ENCODE results near the gene LMTK2. TPM values are rescaled to one million over a fixed set of nuclear protein-coding genes. Genes with fewer than 3 reads are reported as not detected.

The LMTK2 gene
- total RNA-seq, 1 experiment from 2014 or later, result 17.8 TPM

- H3K9me3 ChIP-seq (ENCODE audit: control insufficient read depth in 1 of 2, insufficient read depth in 1 of 2, low read depth in 1 of 2, low read length in 2 of 2), result no peaks in the 10 kb centered on the region
- no peaks in the 10 kb centered on the region for H3K9me2 ChIP-seq (ENCODE audit: insufficient read depth)
- no peak overlapping the region for H3K4me3 ChIP-seq (replicated peaks in 1 of 2; ENCODE audit: low read depth in 1 of 2, low read length in 2 of 2)
- ChIA-PET RAD21 (ENCODE audit: low non-redundant PET in 1 of 2, low total read pairs in 2 of 2, uncharacterized antibody in 2 of 2, unreplicated experiment in 2 of 2) (no interaction called here), POLR2A (no interaction called here), CTCF (no interaction called here)
- ATAC-seq, result peak; percentile 54
- H3K4me2 ChIP-seq (ENCODE audit: low read length), result no peak overlapping the region
- no peaks in the 10 kb centered on the region for H3K36me3 ChIP-seq (ENCODE audit: control insufficient read depth in 1 of 2, insufficient read depth in 2 of 2, low read length in 2 of 2)
- H2AFZ ChIP-seq (ENCODE audit: low read depth, low read length, poor library complexity, severe bottlenecking), result no peak overlapping the region
- TF ChIP-seq EGR1 (IDR thresholded peaks at IDR 0.05; ENCODE audit: low read depth), result no peak
- TF ChIP-seq EZH2 (IDR thresholded peaks at IDR 0.05), result no peak
- TF ChIP-seq POLR2AphosphoS5 (IDR thresholded peaks at IDR 0.05; ENCODE audit: low read depth, low read length), result no peak
- TF ChIP-seq SRF (IDR thresholded peaks at IDR 0.05; ENCODE audit: low read depth), result no peak
- no peak for TF ChIP-seq ELF1 (IDR thresholded peaks at IDR 0.05; ENCODE audit: borderline replicate concordance, low read depth)
- no peak for TF ChIP-seq SP1 (IDR thresholded peaks at IDR 0.05; ENCODE audit: low read depth)
- no peak for TF ChIP-seq POLR2A (IDR thresholded peaks at IDR 0.05; ENCODE audit: borderline replicate concordance, extremely low read depth, insufficient read depth, insufficient read length)
- TF ChIP-seq SIN3A (IDR thresholded peaks at IDR 0.05; ENCODE audit: low read depth), result no peak
- no peak for TF ChIP-seq RAD21 (IDR thresholded peaks at IDR 0.05; ENCODE audit: low read depth)
- no peak for TF ChIP-seq ZFX (IDR thresholded peaks at IDR 0.05)
- TF ChIP-seq ZBTB33 (IDR thresholded peaks at IDR 0.05; ENCODE audit: extremely low read depth, insufficient replicate concordance, low read length), result no peak
- no peak for TF ChIP-seq ZNF274 (IDR thresholded peaks at IDR 0.05; ENCODE audit: low read depth, low read length)
- TF ChIP-seq JUND (IDR thresholded peaks at IDR 0.05), result no peak
- no peak for TF ChIP-seq ATF3 (IDR thresholded peaks at IDR 0.05)
- no peak for TF ChIP-seq REST (IDR thresholded peaks at IDR 0.05; ENCODE audit: low read depth)
- no peak for TF ChIP-seq FOSL1 (IDR thresholded peaks at IDR 0.05; ENCODE audit: low read depth)
- no peak overlapping the region for H3K9ac ChIP-seq (ENCODE audit: low read length)
- no peaks in the 10 kb centered on the region for H3K4me1 ChIP-seq (ENCODE audit: control insufficient read depth in 1 of 2, insufficient read depth in 2 of 2, low read length in 2 of 2)
- no TSS peak for BruUV-seq (replicated peaks)
- intact Hi-C loops (cut with micrococcal nuclease), result no loop called here
- H3K27ac ChIP-seq (ENCODE audit: low read depth, low read length), result no peak overlapping the region
- no peaks in the 10 kb centered on the region for H4K20me1 ChIP-seq (ENCODE audit: insufficient read depth)
- H3K27me3 ChIP-seq (ENCODE audit: insufficient read depth, low read length), result no peaks in the 10 kb centered on the region
- DNase-seq (ENCODE audit: low read depth, low spot score), result no peak
- no peaks in the 10 kb centered on the region for H3K79me2 ChIP-seq (ENCODE audit: insufficient read depth, low read length)
Observed at GRCh38 chr7:98229991-98230745, 123.5 kb downstream of the LMTK2 start.

Data from HCT116 (cell line).